Fibroblast of skin of left biceps (primary cell): Measurements from ENCODE around the gene STK11.
"Not testable (repeated sequence)": the region's sequence is repeated elsewhere in the genome, so short reads cannot be mapped to it uniquely, and the experiment has no call there.

Experiments used
- DNase-seq, 2 experiments: peaks; one replicate each; pipeline ENCODE4 v3.0.0-alpha.2; 2013; ENCODE audit warnings: low read depth in 2 of 2

Gene STK11

GRCh38 chr19:1169411-1169791, 36.2 kb upstream of the STK11 start:
- no peak for DNase-seq

- no peak for DNase-seq
Measured at GRCh38 chr19:1169921-1170885, 35.4 kb upstream of the STK11 start.

GRCh38 chr19:1170938-1171754, 34.4 kb upstream of the STK11 start:
- no peak for DNase-seq

GRCh38 chr19:1171755-1172352, 33.7 kb upstream of the STK11 start:
- DNase-seq = no peak

GRCh38 chr19:1172353-1173158, 33.0 kb upstream of the STK11 start:
- no peak for DNase-seq

GRCh38 chr19:1173159-1173844, 32.3 kb upstream of the STK11 start:
- no peak for DNase-seq

- DNase-seq = peak; percentile 62 to 68
Measured at GRCh38 chr19:1173845-1174809, 31.5 kb upstream of the STK11 start, which contains the start of gene SBNO2. SBNO2 (minus strand) TSS chr19:1174268; CDS start chr19:1154276, 19,992 bp downstream.

- peak; percentile 72 to 75 for DNase-seq
Measured at GRCh38 chr19:1177322-1178114, 28.1 kb upstream of the STK11 start.

GRCh38 chr19:1181606-1182005, 24.0 kb upstream of the STK11 start:
- no peak for DNase-seq

GRCh38 chr19:1182068-1182467, 23.5 kb upstream of the STK11 start:
- no peak for DNase-seq

GRCh38 chr19:1182727-1183126, 22.9 kb upstream of the STK11 start:
- DNase-seq = no peak

GRCh38 chr19:1183543-1184172, 21.9 kb upstream of the STK11 start:
- DNase-seq = no peak

- DNase-seq = no peak
Measured at GRCh38 chr19:1189419-1189818, 16.2 kb upstream of the STK11 start.

GRCh38 chr19:1199531-1199930, 6.0 kb upstream of the STK11 start:
- DNase-seq = no peak

GRCh38 chr19:1200614-1201013, 5.0 kb upstream of the STK11 start:
- DNase-seq = not testable (repeated sequence)

GRCh38 chr19:1206150-1206863, 729 bp downstream of the STK11 start:
- no peak for DNase-seq

- DNase-seq = no peak
Measured at GRCh38 chr19:1206864-1207450, 1.4 kb downstream of the STK11 start.
